NCI-H2196 (cell line): ENCODE results near the gene ZNG1C.
"Not testable (repeated sequence)": the region's sequence is repeated elsewhere in the genome, so short reads cannot be mapped to it uniquely, and the experiment has no call there.

Source experiments
- DNase-seq: peaks from one replicate; lab custom pipeline; 2025; ENCODE audit not compliant: unreplicated experiment; lab: John Stamatoyannopoulos, UW

The ZNG1C gene

DNA sequence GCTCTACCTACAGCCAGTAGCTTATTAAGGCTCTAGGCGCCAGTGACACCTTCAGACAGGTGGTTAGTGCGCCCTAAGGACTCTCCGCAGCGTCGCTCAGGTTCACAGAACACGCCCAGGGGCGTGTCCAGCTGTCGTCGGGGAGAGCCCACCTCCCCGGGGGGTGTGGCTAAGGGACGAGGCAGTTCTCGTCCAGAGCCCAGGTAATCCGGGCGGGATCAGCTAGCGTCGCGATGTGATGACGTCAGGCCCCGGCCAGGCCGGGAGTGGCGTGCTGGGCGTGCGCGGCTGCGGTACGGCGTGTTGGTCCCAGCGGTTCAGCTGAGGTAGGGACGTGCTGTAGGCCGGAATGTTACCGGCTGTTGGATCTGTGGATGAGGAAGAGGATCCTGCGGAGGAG is at the start of gene ZNG1C:
Gene ZNG1C, plus strand, starts transcription at position 301 of the 400 bp plus-strand sequence. Its CDS starts 49 bp downstream, at position 350.
- not testable (repeated sequence) for DNase-seq

DNA sequence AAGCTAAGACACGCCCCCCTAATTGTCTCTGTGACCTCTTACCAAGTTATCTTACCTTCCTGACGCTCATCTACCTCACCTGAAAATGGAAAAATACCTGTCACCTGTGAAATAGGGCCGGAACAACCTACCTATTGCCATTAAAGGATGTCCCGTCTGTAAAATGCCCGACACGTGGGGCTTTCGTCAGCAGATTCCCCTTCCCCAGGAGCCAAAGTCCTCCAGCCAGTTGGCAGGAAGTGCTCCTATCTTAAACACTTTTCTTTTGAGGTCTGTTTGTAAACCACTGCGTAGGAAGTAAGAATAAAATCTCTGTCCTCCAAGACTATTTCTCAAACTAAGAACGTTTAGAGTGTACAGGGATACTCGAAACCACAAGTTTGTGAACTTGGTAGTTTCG is 654 bp downstream of the ZNG1C start:
- not testable (repeated sequence) for DNase-seq

DNA sequence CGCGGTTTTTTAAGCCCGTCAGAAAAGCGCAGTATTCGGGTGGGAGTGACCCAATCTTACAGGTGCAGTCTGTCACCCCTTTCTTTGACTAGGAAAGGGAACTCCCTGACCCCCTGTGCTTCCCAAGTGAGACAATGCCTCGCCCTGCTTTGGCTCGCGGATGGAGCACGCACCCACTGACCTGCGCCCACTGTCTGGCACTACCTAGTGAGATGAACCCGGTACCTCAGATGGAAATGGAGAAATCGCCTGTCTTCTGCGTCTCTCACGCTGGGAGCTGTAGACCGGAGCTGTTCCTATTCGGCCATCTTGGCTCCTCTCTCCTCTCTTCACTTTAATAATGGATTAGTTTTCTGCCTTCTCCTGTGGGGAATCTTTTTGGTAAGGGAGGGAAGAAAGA is 39.3 kb downstream of the ZNG1C start:
- DNase-seq, result not testable (repeated sequence)

- not testable (repeated sequence) for DNase-seq
These were observed 60.8 kb downstream of the ZNG1C start, which contains the start of gene FOXD4L3 for GRCh38 chr9:68302567-68302966. Gene FOXD4L3 (plus strand): TSS chr9:68302867. CDS start chr9:68302952, 85 bp downstream.

DNA sequence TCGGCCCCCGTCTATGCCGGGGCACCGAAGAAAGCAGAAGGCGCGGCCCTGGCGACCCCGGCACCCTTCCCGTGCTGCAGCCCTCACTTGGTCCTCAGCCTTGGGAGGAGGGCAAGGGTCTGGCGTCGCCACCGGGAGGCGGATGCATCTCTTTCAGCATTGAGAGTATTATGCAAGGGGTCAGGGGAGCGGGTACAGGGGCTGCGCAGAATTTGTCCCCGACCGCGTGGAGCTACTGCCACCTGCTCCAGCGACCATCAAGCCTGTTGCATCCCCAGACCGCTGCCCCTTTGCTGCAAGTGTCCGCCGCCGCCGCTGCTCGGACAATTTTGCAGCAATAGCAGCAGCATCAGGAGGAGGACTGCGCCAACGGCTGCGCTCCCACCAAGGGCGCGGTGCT is 62.0 kb downstream of the ZNG1C start:
- not testable (repeated sequence) for DNase-seq

GRCh38 chr9:68304212-68304611 is 62.4 kb downstream of the ZNG1C start:
- DNase-seq, result not testable (repeated sequence)

DNA sequence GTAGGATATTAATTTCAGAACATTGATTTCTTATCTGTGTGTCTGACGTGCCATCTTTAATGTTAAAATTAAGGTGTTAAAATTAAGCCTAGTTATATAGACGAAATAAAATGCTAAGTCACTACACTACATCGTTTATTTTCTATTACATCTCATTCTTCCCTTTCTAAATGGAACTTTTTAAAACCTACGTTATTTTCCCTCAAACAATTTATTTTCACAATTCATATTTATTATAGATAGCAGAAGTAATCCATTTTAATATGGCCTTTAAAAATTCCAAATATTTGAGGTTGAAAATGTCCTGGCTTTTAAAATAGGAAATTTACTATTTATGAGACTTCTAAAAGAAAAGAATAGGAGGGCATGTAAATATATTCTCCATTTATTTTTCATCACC is 63.0 kb downstream of the ZNG1C start:
- not testable (repeated sequence) for DNase-seq

- not testable (repeated sequence) for DNase-seq
These were observed 64.0 kb downstream of the ZNG1C start for GRCh38 chr9:68305680-68306285.

DNA sequence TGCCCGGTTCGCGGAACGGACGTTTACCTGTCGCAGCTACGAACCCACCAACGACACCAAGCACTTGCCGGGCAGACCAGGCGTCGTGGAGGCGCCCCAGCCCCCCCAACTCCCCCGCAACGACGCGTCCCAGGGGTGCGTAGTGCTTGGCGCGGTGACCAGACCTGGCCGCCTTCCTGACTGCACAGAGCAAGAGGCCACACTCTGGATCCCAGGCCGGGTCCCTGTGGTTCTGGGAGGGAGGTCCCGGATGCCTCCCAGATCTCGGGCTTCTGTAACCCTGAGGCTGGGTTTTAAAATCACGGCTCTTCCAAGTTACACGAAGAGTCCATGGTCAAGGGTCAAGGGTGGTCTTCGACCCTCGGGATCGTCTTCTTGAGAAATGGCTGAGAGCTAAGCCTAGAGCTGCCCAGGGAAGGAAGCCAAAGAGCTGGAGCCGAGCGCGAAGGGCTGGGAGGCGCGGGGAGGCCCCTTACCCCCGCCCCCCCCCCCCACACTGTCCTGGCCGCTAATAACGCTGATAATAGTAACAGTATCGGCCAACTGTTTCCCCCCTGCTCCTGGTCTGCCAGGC is 64.7 kb downstream of the ZNG1C start:
- not testable (repeated sequence) for DNase-seq

DNA sequence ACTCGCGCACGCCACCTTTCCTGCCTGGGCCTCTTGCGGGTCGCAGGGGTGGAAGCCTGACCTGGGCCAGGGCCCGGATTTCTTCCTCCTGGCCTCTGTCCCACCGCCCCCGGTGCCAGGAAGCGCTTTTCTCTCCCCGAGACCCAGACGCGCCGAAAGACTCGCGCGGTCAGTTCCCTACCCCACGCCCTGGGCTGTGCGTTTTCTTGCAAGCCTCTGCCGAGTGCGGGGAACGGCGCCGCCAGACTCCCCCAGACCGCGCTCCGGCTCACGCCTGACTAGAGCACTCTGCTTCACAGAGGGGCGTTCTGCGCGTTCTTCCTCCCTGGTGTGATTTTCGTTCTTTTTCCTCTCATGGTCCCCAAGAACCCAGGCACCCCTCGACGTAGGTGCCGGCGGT is 65.3 kb downstream of the ZNG1C start:
- not testable (repeated sequence) for DNase-seq

DNA sequence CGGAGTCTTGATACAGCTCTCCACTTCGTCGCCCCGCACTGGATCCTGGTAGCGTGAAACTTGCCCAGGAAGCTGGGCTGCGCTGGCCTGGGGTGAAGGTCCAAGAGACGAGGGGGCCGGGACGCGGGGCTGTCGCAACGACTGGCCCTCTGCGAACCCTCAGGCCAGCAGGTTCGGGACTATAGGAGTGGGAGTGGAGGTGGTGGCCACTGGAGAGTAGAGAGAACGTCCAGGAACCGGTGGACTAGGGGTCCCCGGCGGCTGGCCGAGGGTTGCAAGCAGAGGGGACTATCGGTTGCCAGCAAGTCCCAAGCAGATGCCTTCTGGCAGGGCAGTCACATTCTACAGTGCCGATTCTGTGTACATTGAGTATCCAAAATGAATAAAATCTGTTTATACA is 65.9 kb downstream of the ZNG1C start:
- DNase-seq, result not testable (repeated sequence)

- not testable (repeated sequence) for DNase-seq
These were observed 69.4 kb downstream of the ZNG1C start for GRCh38 chr9:68311208-68311607.

DNA sequence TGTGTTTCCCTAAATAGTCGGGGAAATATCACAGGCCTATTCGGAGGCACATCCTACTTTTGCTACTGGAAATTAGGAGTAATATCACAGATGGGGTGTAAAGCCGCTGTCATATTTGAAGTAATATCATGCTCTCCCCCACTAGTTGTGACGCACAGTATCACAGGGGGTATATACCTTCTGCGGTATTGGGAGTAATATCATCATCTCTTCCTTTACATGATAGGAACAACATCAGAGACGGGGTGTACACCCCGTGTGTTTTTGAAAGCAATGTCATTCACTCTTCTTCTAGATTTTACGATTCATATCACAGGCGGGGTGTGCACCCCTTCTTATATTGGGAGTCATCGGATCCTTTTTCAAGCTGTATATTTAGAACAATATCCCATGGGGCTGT is 76.4 kb downstream of the ZNG1C start:
- DNase-seq, result not testable (repeated sequence)

DNA sequence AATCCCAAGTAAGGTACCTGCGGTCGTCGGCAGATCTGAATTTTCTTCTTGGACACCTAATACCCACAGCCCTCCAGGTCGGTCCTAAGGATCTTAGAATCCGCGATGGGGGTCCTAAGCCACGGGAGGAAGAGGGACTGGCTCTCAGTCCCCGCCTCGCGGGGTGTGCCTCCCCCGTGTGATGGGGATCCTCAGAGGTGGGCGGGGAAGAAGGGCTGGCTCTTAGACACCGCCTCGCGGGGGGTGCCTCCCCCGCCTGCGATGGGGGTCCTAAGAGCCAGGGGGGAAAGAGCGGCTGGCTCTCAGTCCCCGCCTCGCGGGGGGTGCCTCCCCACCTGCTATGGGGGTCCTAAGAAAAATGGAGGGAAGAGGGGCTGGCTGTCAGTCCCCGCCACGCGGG is 82.0 kb downstream of the ZNG1C start:
- not testable (repeated sequence) for DNase-seq

- DNase-seq, result not testable (repeated sequence)
These were observed 82.7 kb downstream of the ZNG1C start for GRCh38 chr9:68324518-68324917.

DNA sequence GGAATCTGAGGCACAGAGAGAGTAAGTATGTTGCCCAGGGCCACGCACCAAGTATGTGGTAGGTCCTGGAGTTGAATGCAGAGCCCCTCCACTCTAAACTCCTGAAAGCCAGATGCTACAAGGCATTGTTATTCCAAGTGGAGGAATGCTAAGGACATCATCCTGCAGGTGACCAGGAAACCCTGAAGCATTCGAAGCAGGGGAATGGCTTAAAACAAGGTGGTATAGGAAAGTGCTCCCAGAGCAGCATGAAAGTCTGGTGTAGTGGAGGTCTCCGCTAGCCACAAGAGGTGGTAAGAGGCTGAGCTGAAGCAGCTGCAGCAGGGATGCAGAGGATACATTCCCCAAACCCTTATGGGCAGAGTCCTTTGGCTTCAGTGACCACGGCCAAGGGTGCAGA is 87.3 kb downstream of the ZNG1C start:
- DNase-seq, result not testable (repeated sequence)

- not testable (repeated sequence) for DNase-seq
These were observed 88.9 kb downstream of the ZNG1C start for GRCh38 chr9:68330531-68331173.

DNA sequence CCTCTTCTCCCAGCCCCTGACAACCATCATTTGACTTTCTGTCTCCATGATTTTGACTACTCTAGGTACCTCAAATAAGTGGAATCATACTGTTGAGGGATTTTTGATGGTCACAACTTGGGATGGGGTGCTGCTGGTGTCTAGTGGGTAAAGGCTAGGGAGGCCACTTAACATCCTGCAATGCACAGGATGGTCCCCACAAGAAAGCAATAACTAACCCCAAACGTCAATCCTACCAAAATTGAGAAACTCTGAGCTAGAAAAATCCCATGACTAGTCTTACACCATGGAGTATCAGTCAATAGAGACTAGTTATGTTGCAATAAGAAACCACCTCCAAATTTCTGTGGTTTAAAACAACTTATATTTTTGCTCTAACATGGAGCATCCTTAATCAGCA is 90.3 kb downstream of the ZNG1C start:
- DNase-seq, result not testable (repeated sequence)

DNA sequence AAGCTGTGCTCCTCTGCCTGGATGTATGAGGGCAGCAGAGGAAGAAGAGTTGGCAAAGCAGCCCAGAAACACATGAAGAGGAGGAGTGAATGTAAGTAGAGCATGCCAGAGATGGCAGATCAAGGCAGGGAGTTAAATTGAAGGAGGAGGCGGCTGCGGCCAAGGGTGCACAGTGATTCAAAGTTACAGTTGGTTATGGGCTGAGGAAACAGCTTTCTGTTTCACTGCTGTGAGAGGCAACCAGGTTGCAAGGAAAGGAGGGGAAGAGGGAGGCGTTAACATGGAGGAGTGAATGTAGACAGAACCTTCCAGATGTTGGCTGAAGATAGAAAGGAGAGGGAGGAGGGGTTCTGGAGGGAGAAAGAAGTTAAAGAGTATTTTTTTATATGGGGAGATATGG is 94.2 kb downstream of the ZNG1C start:
- DNase-seq, result not testable (repeated sequence)

GRCh38 chr9:68336639-68337339 is 95.0 kb downstream of the ZNG1C start:
- DNase-seq, result not testable (repeated sequence)

DNA sequence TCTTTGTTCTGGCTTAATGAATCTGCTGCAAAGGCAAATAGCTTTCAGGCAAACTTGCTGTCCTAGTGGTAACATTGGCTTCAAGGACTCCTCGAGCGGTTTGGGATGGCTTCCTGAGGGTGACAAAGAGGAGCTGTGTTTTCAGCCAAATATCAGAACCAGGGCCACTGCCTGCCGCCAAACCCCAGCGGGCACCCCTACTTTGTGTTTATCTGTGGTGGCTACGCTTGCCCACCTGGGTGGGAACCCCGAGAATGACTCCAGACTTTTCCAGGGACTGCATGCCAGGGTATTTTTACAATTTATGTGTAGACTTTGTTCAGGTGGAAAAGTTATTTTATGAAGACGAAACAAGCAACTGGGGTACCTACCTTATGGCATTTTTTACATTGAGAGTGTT is 96.2 kb downstream of the ZNG1C start:
- not testable (repeated sequence) for DNase-seq
